ENCODE measurements around the gene HOXC11.
A peak's percentile ranks its signal among the peaks of the same experiment; 100 is the strongest.

The HOXC11 gene

GRCh38 chr12:53966385-53967133, 6.4 kb upstream of the HOXC11 start:
- no peaks in the 10 kb centered on the region for H3K36me3 ChIP-seq (ENCODE audit: insufficient read depth, insufficient read length, low read length)
- H3K4me3 ChIP-seq (ENCODE audit: insufficient read length, low read depth), result peak overlapping the region; percentile 12
- no peaks in the 10 kb centered on the region for H3K9me3 ChIP-seq (ENCODE audit: insufficient read depth, low read length)
- no peaks in the 10 kb centered on the region for H3K4me1 ChIP-seq (ENCODE audit: insufficient read depth, insufficient read length)
- H3K9ac ChIP-seq (ENCODE audit: insufficient read length, low read depth), result peak overlapping the region; percentile 13
- no peak for TF ChIP-seq YY1 (IDR thresholded peaks at IDR 0.05; ENCODE audit: insufficient read depth, insufficient read length)
- TF ChIP-seq SUZ12 (IDR thresholded peaks at IDR 0.05; ENCODE audit: extremely low read depth, insufficient read depth, insufficient read length), result peak; percentile 91
- DNase-seq (ENCODE audit: low read depth, low spot score), result no peak
- H3K27me3 ChIP-seq (ENCODE audit: insufficient read depth, insufficient read length), result peaks cover 100% of the 10 kb centered on the region

GRCh38 chr12:53967421-53967925, 5.5 kb upstream of the HOXC11 start:
- DNase-seq (ENCODE audit: low read depth, low spot score), result no peak
- H3K4me1 ChIP-seq (ENCODE audit: insufficient read depth, insufficient read length), result no peaks in the 10 kb centered on the region
- no peaks in the 10 kb centered on the region for H3K9me3 ChIP-seq (ENCODE audit: insufficient read depth, low read length)
- no peaks in the 10 kb centered on the region for H3K36me3 ChIP-seq (ENCODE audit: insufficient read depth, insufficient read length, low read length)
- no peak overlapping the region for H3K9ac ChIP-seq (ENCODE audit: insufficient read length, low read depth)
- TF ChIP-seq ZNF274 (IDR thresholded peaks at IDR 0.05; ENCODE audit: low read depth, low read length) (no peak), SUZ12 (IDR thresholded peaks at IDR 0.05; ENCODE audit: extremely low read depth, insufficient read depth, insufficient read length) (no peak), YY1 (IDR thresholded peaks at IDR 0.05; ENCODE audit: insufficient read depth, insufficient read length) (no peak)
- H3K4me3 ChIP-seq (ENCODE audit: insufficient read length, low read depth), result no peak overlapping the region
- peaks cover 100% of the 10 kb centered on the region for H3K27me3 ChIP-seq (ENCODE audit: insufficient read depth, insufficient read length)

- Histone ChIP-seq H3K4me1 (ENCODE audit: insufficient read depth, insufficient read length) (peaks cover 4% of the 10 kb centered on the region), H3K9ac (ENCODE audit: insufficient read length, low read depth) (no peak overlapping the region), H3K27me3 (ENCODE audit: insufficient read depth, insufficient read length) (peaks cover 100% of the 10 kb centered on the region), H3K4me3 (ENCODE audit: insufficient read length, low read depth) (no peak overlapping the region), H3K36me3 (ENCODE audit: insufficient read depth, insufficient read length, low read length) (no peaks in the 10 kb centered on the region), H3K9me3 (ENCODE audit: insufficient read depth, low read length) (no peaks in the 10 kb centered on the region)
- DNase-seq (ENCODE audit: low read depth, low spot score), result no peak
- TF ChIP-seq SUZ12 (IDR thresholded peaks at IDR 0.05; ENCODE audit: extremely low read depth, insufficient read depth, insufficient read length) (no peak), YY1 (IDR thresholded peaks at IDR 0.05; ENCODE audit: insufficient read depth, insufficient read length) (no peak), ZNF274 (IDR thresholded peaks at IDR 0.05; ENCODE audit: low read depth, low read length) (no peak)
Observed at GRCh38 chr12:53968214-53969127, 4.5 kb upstream of the HOXC11 start.

- no peak for TF ChIP-seq YY1 (IDR thresholded peaks at IDR 0.05; ENCODE audit: insufficient read depth, insufficient read length)
- no peak for TF ChIP-seq SUZ12 (IDR thresholded peaks at IDR 0.05; ENCODE audit: extremely low read depth, insufficient read depth, insufficient read length)
- TF ChIP-seq ZNF274 (IDR thresholded peaks at IDR 0.05; ENCODE audit: low read depth, low read length), result no peak
- Histone ChIP-seq H3K9ac (ENCODE audit: insufficient read length, low read depth) (no peak overlapping the region), H3K27me3 (ENCODE audit: insufficient read depth, insufficient read length) (peaks cover 100% of the 10 kb centered on the region), H3K36me3 (ENCODE audit: insufficient read depth, insufficient read length, low read length) (no peaks in the 10 kb centered on the region), H3K9me3 (ENCODE audit: insufficient read depth, low read length) (no peaks in the 10 kb centered on the region), H3K4me3 (ENCODE audit: insufficient read length, low read depth) (no peak overlapping the region), H3K4me1 (ENCODE audit: insufficient read depth, insufficient read length) (peaks cover 4% of the 10 kb centered on the region)
- DNase-seq (ENCODE audit: low read depth, low spot score), result no peak
Observed at GRCh38 chr12:53969588-53970259, 3.2 kb upstream of the HOXC11 start.

GRCh38 chr12:53970451-53970850, 2.5 kb upstream of the HOXC11 start:
- H3K9ac ChIP-seq (ENCODE audit: insufficient read length, low read depth), result no peak overlapping the region
- H3K9me3 ChIP-seq (ENCODE audit: insufficient read depth, low read length), result no peaks in the 10 kb centered on the region
- H3K4me3 ChIP-seq (ENCODE audit: insufficient read length, low read depth), result no peak overlapping the region
- H3K4me1 ChIP-seq (ENCODE audit: insufficient read depth, insufficient read length), result peaks cover 4% of the 10 kb centered on the region
- no peaks in the 10 kb centered on the region for H3K36me3 ChIP-seq (ENCODE audit: insufficient read depth, insufficient read length, low read length)
- H3K27me3 ChIP-seq (ENCODE audit: insufficient read depth, insufficient read length), result peaks cover 100% of the 10 kb centered on the region
- no peak for DNase-seq (ENCODE audit: low read depth, low spot score)
- TF ChIP-seq YY1 (IDR thresholded peaks at IDR 0.05; ENCODE audit: insufficient read depth, insufficient read length) (no peak), SUZ12 (IDR thresholded peaks at IDR 0.05; ENCODE audit: extremely low read depth, insufficient read depth, insufficient read length) (no peak), ZNF274 (IDR thresholded peaks at IDR 0.05; ENCODE audit: low read depth, low read length) (no peak)

GRCh38 chr12:53971129-53971528, 1.8 kb upstream of the HOXC11 start:
- no peak for DNase-seq (ENCODE audit: low read depth, low spot score)
- Histone ChIP-seq H3K4me1 (ENCODE audit: insufficient read depth, insufficient read length) (peaks cover 8% of the 10 kb centered on the region), H3K9me3 (ENCODE audit: insufficient read depth, low read length) (no peaks in the 10 kb centered on the region), H3K4me3 (ENCODE audit: insufficient read length, low read depth) (no peak overlapping the region), H3K9ac (ENCODE audit: insufficient read length, low read depth) (no peak overlapping the region), H3K27me3 (ENCODE audit: insufficient read depth, insufficient read length) (peaks cover 100% of the 10 kb centered on the region), H3K36me3 (ENCODE audit: insufficient read depth, insufficient read length, low read length) (no peaks in the 10 kb centered on the region)
- TF ChIP-seq SUZ12 (IDR thresholded peaks at IDR 0.05; ENCODE audit: extremely low read depth, insufficient read depth, insufficient read length) (peak; percentile 52), ZNF274 (IDR thresholded peaks at IDR 0.05; ENCODE audit: low read depth, low read length) (no peak)
